Measurements from ENCODE around the gene TOPORS.

Gene TOPORS

GRCh38 chr9:32502464-32502863, 49.9 kb downstream of the TOPORS start:
- no peak for DNase-seq (ENCODE audit: low spot score)

GRCh38 chr9:32501868-32502267, 50.5 kb downstream of the TOPORS start:
- DNase-seq (ENCODE audit: low spot score), result no peak

- DNase-seq (ENCODE audit: low spot score), result no peak
These were observed 51.6 kb downstream of the TOPORS start for GRCh38 chr9:32500768-32501167.

- DNase-seq (ENCODE audit: low spot score), result no peak
These were observed 54.5 kb downstream of the TOPORS start for GRCh38 chr9:32497921-32498320.

GRCh38 chr9:32490601-32491000, 61.8 kb downstream of the TOPORS start:
- DNase-seq (ENCODE audit: low spot score), result no peak

Measured in CD4-positive, alpha-beta T cell treated with Interleukin-2 at 100 ng/mL for 4 hours (primary cell).